HEK293T (cell line): ENCODE results near the gene ARHGEF6.
A peak's percentile ranks its signal among the peaks of the same experiment; 100 is the strongest.

Source experiments
- CTCF ChIA-PET: fragments of 350-600 bp; formaldehyde crosslinking; extraction: SDS; loops from one replicate; lab custom pipeline; 2021; ENCODE audit warnings: antibody characterized with exemption, inconsistent platforms; lab: Yijun Ruan, JAX
- POLR2A ChIA-PET: fragments of 350-600 bp; formaldehyde crosslinking; extraction: SDS; loops from one replicate; lab custom pipeline; 2020; ENCODE audit warnings: antibody characterized with exemption, inconsistent platforms; lab: Yijun Ruan, JAX
- DNase-seq: peaks from one replicate; pipeline ENCODE4 v3.0.0; 2012; ENCODE audit warnings: mixed read lengths; ENCODE audit errors: extremely low spot score
- ARNT ChIP-seq: fragments of 450-650 bp; IDR thresholded peaks from 2 replicates; pipeline ENCODE4 v1.6.1; 2017; ENCODE audit warnings: mild to moderate bottlenecking
- BHLHE40 ChIP-seq: fragments of 450-650 bp; IDR thresholded peaks from 2 replicates; pipeline ENCODE4 v1.6.1; 2016; ENCODE audit warnings: mild to moderate bottlenecking, moderate library complexity, borderline replicate concordance
- CTBP1 ChIP-seq: fragments of 450-650 bp; IDR thresholded peaks from 2 replicates; pipeline ENCODE4 v1.6.1; 2016; ENCODE audit warnings: borderline replicate concordance
- ELF4 ChIP-seq: fragments of 450-650 bp; IDR thresholded peaks from 2 replicates; pipeline ENCODE4 v1.6.1; 2017; ENCODE audit warnings: antibody characterized with exemption
- FOXA1 ChIP-seq: fragments of 450-650 bp; IDR thresholded peaks from 2 replicates; pipeline ENCODE4 v1.6.1; 2016; ENCODE audit warnings: mild to moderate bottlenecking
- FOXK2 ChIP-seq: fragments of 450-650 bp; IDR thresholded peaks from 2 replicates; pipeline ENCODE4 v1.6.1; 2016; ENCODE audit warnings: mild to moderate bottlenecking
- FOXM1 ChIP-seq: fragments of 450-650 bp; IDR thresholded peaks from 2 replicates; pipeline ENCODE4 v1.6.1; 2017; ENCODE audit warnings: mild to moderate bottlenecking, borderline replicate concordance
- HDGF ChIP-seq: fragments of 450-650 bp; IDR thresholded peaks from 2 replicates; pipeline ENCODE4 v1.6.1; 2017; ENCODE audit warnings: antibody characterized with exemption, borderline replicate concordance
- L3MBTL2 ChIP-seq: fragments of 450-650 bp; conservative IDR thresholded peaks from 2 replicates; pipeline ENCODE4 v1.6.1; 2016; ENCODE audit warnings: mild to moderate bottlenecking
- LEF1 ChIP-seq: fragments of 450-650 bp; IDR thresholded peaks from 2 replicates; pipeline ENCODE4 v1.6.1; 2017; ENCODE audit warnings: mild to moderate bottlenecking, borderline replicate concordance
- NFRKB ChIP-seq: fragments of 450-650 bp; IDR thresholded peaks from 2 replicates; pipeline ENCODE4 v1.6.1; 2016; ENCODE audit warnings: mild to moderate bottlenecking, moderate library complexity
- PKNOX1 ChIP-seq: fragments of 450-650 bp; IDR thresholded peaks from 2 replicates; pipeline ENCODE4 v1.6.1; 2016
- SP1 ChIP-seq: fragments of 450-650 bp; IDR thresholded peaks from 2 replicates; pipeline ENCODE4 v1.6.1; 2017
- SUZ12 ChIP-seq: fragments of 450-650 bp; IDR thresholded peaks from 2 replicates; pipeline ENCODE4 v1.6.1; 2016; ENCODE audit warnings: mild to moderate bottlenecking
- TARDBP ChIP-seq: fragments of 450-650 bp; IDR thresholded peaks from 2 replicates; pipeline ENCODE4 v1.6.1; 2016
- ZNF384 ChIP-seq: fragments of 450-650 bp; IDR thresholded peaks from 2 replicates; pipeline ENCODE4 v1.6.1; 2016

Gene ARHGEF6

GRCh38 chrX:136694431-136695087 lies 86.2 kb downstream of the ARHGEF6 start:
- peak; percentile 65 for DNase-seq
- TF ChIP-seq LEF1, result no peak
- TF ChIP-seq HDGF, result no peak
- TF ChIP-seq BHLHE40, result no peak
- TF ChIP-seq FOXA1, result no peak
- no peak for TF ChIP-seq ARNT
- no peak for TF ChIP-seq ZNF384
- no peak for TF ChIP-seq ELF4
- TF ChIP-seq NFRKB, result no peak
- TF ChIP-seq FOXK2, result no peak
- no peak for TF ChIP-seq SUZ12
- TF ChIP-seq FOXM1, result no peak
- no peak for TF ChIP-seq SP1
- TF ChIP-seq L3MBTL2, result no peak
- TF ChIP-seq CTBP1, result no peak
- no peak for TF ChIP-seq PKNOX1
- TF ChIP-seq TARDBP, result no peak
- ChIA-PET CTCF (interaction anchor here (0.6 to 1.5 kb wide), 5 partner anchors 36 to 666 kb away, joined by 3 to 7 read pairs (median 3); no protein-coding TSS in a partner anchor), POLR2A (no interaction called here)

GRCh38 chrX:136692271-136692670 lies 88.5 kb downstream of the ARHGEF6 start:
- TF ChIP-seq HDGF, result no peak
- no peak for TF ChIP-seq ELF4
- TF ChIP-seq FOXA1, result no peak
- TF ChIP-seq SUZ12, result no peak
- TF ChIP-seq ARNT, result no peak
- no peak for TF ChIP-seq BHLHE40
- TF ChIP-seq TARDBP, result no peak
- TF ChIP-seq CTBP1, result no peak
- TF ChIP-seq LEF1, result no peak
- no peak for TF ChIP-seq FOXM1
- DNase-seq, result no peak
- ChIA-PET POLR2A (no interaction called here), CTCF (no interaction called here)

GRCh38 chrX:136691028-136691809 lies 89.5 kb downstream of the ARHGEF6 start:
- POLR2A ChIA-PET, result no interaction called here
- no peak for DNase-seq

GRCh38 chrX:136689436-136689835 lies 91.3 kb downstream of the ARHGEF6 start:
- TF ChIP-seq FOXM1 (no peak), LEF1 (no peak), PKNOX1 (no peak), HDGF (no peak), ZNF384 (no peak), TARDBP (no peak), BHLHE40 (no peak), NFRKB (no peak), ARNT (no peak), ELF4 (no peak), FOXK2 (no peak), SUZ12 (no peak), FOXA1 (no peak), SP1 (no peak), L3MBTL2 (no peak), CTBP1 (no peak)
- POLR2A ChIA-PET, result no interaction called here

More at GRCh38 chrX:136691028-136691809, 89.5 kb downstream of the ARHGEF6 start:
- TF ChIP-seq SP1 (no peak), TARDBP (no peak), ARNT (no peak), HDGF (no peak), FOXM1 (no peak), LEF1 (no peak), PKNOX1 (no peak)
- CTCF ChIA-PET, result no interaction called here

GRCh38 chrX:136687457-136687856 lies 93.3 kb downstream of the ARHGEF6 start:
- TF ChIP-seq FOXA1, result no peak
- TF ChIP-seq ARNT, result no peak
- TF ChIP-seq FOXK2, result no peak
- no peak for TF ChIP-seq ZNF384
- TF ChIP-seq CTBP1, result no peak
- TF ChIP-seq L3MBTL2, result no peak
- TF ChIP-seq FOXM1, result no peak
- TF ChIP-seq PKNOX1, result no peak
- TF ChIP-seq HDGF, result no peak
- TF ChIP-seq TARDBP, result no peak
- TF ChIP-seq SUZ12, result no peak
- TF ChIP-seq LEF1, result no peak
- no peak for TF ChIP-seq SP1
- TF ChIP-seq ELF4, result no peak
- TF ChIP-seq NFRKB, result no peak
- no peak for TF ChIP-seq BHLHE40
- ChIA-PET POLR2A (no interaction called here), CTCF (no interaction called here)
- DNase-seq, result no peak

More at GRCh38 chrX:136689436-136689835, 91.3 kb downstream of the ARHGEF6 start:
- CTCF ChIA-PET, result no interaction called here
- DNase-seq, result no peak
